GM12874 (cell line): ENCODE data around the gene SLC2A13.
A peak's percentile ranks its signal among the peaks of the same experiment; 100 is the strongest.

Experiments used
- CTCF ChIP-seq: IDR thresholded peaks from 2 replicates; pipeline ENCODE4 v1.5.1; 2011; ENCODE audit warnings: low read depth, mild to moderate bottlenecking, control low read depth, low read length, moderate library complexity; ENCODE audit not compliant: insufficient read depth

Gene SLC2A13

GRCh38 chr12:40105515-40106201 is at the start of gene SLC2A13:
TSS of gene SLC2A13 (minus strand) at chr12:40106081. CDS start at chr12:40105808, 273 bp downstream.
- TF ChIP-seq CTCF: no peak

DNA sequence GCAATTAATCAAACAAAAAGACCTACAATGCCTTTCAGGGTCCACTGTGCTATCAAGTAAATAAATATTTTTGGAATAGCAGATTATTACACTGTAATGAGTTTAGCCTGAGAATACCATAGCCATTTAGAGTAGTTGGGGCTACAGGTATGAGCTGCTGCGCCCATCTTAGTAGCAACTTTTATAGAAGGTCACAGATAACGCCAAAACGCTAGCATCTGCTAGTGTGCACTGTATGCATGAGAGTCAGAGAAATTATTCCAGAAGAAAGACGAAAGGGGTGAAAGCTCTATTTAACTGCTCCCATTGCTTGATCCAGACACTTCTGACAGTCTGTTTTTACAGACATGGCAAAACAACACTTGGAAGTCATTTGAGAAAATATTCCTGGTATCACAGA is 48.5 kb upstream of the SLC2A13 start:
- no peak for TF ChIP-seq CTCF

GRCh38 chr12:40153432-40153831 is 47.6 kb upstream of the SLC2A13 start:
- TF ChIP-seq CTCF: no peak

DNA sequence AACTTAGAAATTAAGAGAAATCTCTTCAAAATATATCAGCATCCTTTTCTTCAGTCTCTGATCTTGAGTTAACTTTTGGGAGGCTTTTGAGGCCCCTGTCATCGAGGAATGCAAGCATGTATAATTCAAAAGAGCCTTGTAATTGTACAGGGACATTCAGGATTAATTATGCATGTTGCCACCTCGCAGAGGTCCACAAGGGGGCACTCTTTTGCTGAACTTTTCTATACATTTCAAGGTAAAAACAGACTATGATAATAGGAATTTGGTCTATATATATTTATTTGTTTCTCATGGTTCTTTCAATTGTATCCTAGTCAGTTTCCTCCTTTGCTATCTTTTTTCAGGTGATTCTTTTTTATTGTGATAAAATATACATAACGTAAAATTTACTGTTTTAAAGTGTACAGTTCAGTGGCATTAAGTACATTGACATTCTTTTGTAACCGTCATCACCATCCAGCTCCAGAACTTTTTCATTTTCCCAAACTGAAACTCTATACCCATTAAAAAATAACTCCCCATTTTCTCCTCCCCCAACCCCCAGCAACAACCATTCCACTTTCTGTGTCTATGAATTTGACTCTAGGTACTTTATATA is 47.0 kb upstream of the SLC2A13 start:
- peak; percentile 53 for TF ChIP-seq CTCF

DNA sequence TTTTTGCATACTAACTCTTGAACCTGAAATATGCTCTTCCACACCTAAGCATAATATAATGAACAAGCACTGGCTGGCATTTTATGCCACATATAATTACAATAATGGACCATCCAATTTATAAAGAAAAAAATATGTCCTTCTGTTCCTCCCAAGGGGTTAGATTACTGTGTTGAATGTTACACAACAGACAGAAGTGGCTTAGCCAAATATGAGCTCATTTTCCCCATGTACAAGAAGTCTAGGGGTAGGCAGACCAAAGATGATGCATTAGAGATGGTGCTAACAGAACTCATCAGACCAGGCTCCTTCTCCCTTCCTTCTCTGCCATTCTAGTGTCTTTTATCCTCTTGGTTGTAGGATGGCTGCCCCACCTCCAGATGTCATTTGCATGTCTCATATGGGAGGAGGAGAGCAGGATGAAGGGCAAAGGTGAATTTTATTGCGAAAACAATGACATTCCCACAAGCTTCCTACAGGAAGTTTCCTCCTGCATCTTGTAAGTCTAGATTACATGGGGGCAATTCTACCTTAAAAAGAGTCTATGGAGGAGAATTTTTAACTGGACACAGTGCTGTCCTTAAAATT is 43.9 kb upstream of the SLC2A13 start:
- no peak for TF ChIP-seq CTCF

DNA sequence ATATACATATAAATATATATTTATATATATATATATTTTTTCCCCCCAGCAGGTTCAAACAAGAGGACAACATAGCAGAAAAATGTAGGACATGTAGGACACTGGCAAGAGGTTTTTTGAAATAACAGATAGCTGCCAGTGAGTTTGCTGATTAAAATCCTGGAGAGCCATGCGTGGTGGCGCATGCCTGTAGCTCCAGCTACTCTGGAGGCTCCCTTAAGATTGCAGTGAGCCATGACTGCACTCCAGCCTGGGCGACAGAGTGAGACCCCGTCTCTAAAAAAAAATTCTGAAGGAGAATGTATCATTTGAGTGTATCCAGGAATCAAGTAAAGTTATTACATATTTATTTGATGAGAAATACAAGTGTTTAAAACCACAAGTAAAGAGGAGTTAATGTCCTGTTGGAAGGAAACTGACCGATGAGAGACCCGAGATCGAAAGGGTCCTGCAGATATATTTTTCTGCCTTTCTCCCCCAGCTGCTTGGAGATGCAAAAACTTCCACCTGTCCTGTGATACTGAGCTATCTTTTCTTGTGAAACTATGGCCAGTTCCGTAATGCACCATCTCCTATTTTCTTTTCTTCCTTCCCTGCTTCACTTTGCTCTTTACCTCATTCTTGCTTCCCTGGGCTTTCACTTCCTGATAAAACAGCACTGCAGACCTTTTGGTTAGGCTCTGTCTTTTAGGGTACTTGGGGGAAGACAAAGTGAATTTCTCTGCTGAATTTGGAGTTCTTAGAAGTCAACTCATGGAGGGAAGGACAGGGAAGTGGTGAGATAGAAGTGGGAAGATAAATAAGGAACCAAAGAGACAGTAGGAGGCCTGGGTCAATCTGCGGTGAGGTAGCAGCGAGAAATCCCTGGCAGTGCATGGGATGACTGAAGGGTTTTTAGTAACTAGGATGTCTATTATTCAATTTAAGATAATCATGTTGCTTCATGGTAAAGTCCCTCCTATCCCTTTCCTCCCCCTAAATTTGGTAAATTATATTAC is 41.2 kb upstream of the SLC2A13 start:
- no peak for TF ChIP-seq CTCF

DNA sequence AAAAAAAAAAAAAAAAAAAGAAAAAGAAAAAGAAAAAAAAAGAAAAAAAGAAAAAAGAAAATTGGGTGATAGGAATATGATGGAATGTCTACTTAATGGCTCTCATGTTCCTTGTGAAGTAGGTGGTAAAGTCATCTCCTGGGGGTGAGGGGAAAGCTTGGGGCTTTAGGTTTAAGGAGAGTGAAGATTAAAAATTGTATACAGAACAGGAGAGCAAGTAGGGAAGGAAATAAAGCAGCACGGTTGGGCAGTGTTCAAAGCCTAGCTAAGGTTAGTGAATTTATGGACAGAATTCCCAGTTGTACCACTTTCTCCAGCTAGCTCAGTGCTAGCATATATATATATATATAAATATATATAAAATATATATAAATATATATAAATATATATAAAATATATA is 40.0 kb upstream of the SLC2A13 start:
- TF ChIP-seq CTCF: no peak
